Neural cell (in vitro differentiated cells): Measurements from ENCODE around the gene ACTA2.

Experiments
- CTCF ChIP-seq: fragments of 450-650 bp; IDR thresholded peaks from 2 replicates; pipeline ENCODE4 v1.5.1; 2014; ENCODE audit warnings: antibody characterized with exemption, mild to moderate bottlenecking, moderate library complexity; ENCODE audit not compliant: poor library complexity, severe bottlenecking
- EZH2 ChIP-seq: fragments of 200-600, 300-800 bp; shearing (Covaris generic), sonication (generic); IDR thresholded peaks from 2 replicates; pipeline ENCODE4 v1.6.1; 2014; ENCODE audit warnings: antibody characterized with exemption, low read length, borderline replicate concordance, mild to moderate bottlenecking; ENCODE audit not compliant: insufficient read depth, poor library complexity, severe bottlenecking
- POLR2AphosphoS5 ChIP-seq: IDR thresholded peaks from 2 replicates; pipeline ENCODE4 v1.6.1; 2012
- RAD21 ChIP-seq: fragments of 450-650 bp; conservative IDR thresholded peaks from 2 replicates; pipeline ENCODE4 v1.6.1; 2014; ENCODE audit warnings: antibody characterized with exemption, mild to moderate bottlenecking, moderate library complexity
- REST ChIP-seq: IDR thresholded peaks from 2 replicates; pipeline ENCODE4 v1.6.1; 2012; ENCODE audit warnings: borderline replicate concordance
- SMC3 ChIP-seq: fragments of 450-650 bp; conservative IDR thresholded peaks from 2 replicates; pipeline ENCODE4 v1.6.1; 2014; ENCODE audit warnings: antibody characterized with exemption, mild to moderate bottlenecking, moderate library complexity; ENCODE audit not compliant: poor library complexity
- TAF1 ChIP-seq: IDR thresholded peaks from 2 replicates; pipeline ENCODE4 v1.6.1; 2012; ENCODE audit warnings: low read depth

- TF ChIP-seq EZH2 (no peak), CTCF (no peak), TAF1 (no peak), SMC3 (no peak), REST (no peak), POLR2AphosphoS5 (no peak), RAD21 (no peak)
Measured at GRCh38 chr10:88898727-88899126, 53.8 kb downstream of the ACTA2 start.
